ENCODE measurements around the gene DDX51.

The DDX51 gene

GRCh38 chr12:132190012-132190755 lies 46.1 kb upstream of the DDX51 start:
- H3K9me2 ChIP-seq (replicated peaks; ENCODE audit: low read depth, low read length) = no peaks in the 10 kb centered on the region
- TF ChIP-seq EZH2phosphoT487 (IDR thresholded peaks at IDR 0.05; ENCODE audit: borderline replicate concordance) (no peak), CTCF (conservative IDR thresholded peaks at IDR 0.05; ENCODE audit: low read length) (no peak)
- no peaks in the 10 kb centered on the region for H3K9me3 ChIP-seq (ENCODE audit: insufficient read depth, low read depth, low read length)
- peak overlapping the region; percentile 76 for H3K4me3 ChIP-seq (ENCODE audit: low read length, poor library complexity, severe bottlenecking)
- no peaks in the 10 kb centered on the region for H3K79me2 ChIP-seq (ENCODE audit: insufficient read depth, low read length)
- no peaks in the 10 kb centered on the region for H3F3A ChIP-seq (ENCODE audit: low read depth)
- no peaks in the 10 kb centered on the region for H3K36me3 ChIP-seq (ENCODE audit: insufficient read depth, low read length)
- peaks cover 40% of the 10 kb centered on the region for H3K4me1 ChIP-seq (ENCODE audit: insufficient read depth, low read length, poor library complexity, severe bottlenecking)
- peak overlapping the region; percentile 75 for H3K9ac ChIP-seq (ENCODE audit: low read depth, low read length, poor library complexity, severe bottlenecking)
- H3K4me2 ChIP-seq (ENCODE audit: low read depth, low read length, poor library complexity, severe bottlenecking) = peak overlapping the region; percentile 90
- H4K20me1 ChIP-seq (ENCODE audit: insufficient read depth, low read length, poor library complexity, severe bottlenecking) = no peaks in the 10 kb centered on the region
- no peaks in the 10 kb centered on the region for H3K27me3 ChIP-seq (ENCODE audit: insufficient read depth, low read length, poor library complexity, severe bottlenecking)
- peak overlapping the region; percentile 96 for H2AFZ ChIP-seq (ENCODE audit: low read length)

GRCh38 chr12:132189378-132190011 lies 45.4 kb upstream of the DDX51 start:
- no peak for TF ChIP-seq EZH2phosphoT487 (IDR thresholded peaks at IDR 0.05; ENCODE audit: borderline replicate concordance)
- TF ChIP-seq CTCF (conservative IDR thresholded peaks at IDR 0.05; ENCODE audit: low read length) = no peak
- Histone ChIP-seq H3K36me3 (ENCODE audit: insufficient read depth, low read length) (no peaks in the 10 kb centered on the region), H3K4me3 (ENCODE audit: low read length, poor library complexity, severe bottlenecking) (peak overlapping the region; percentile 76), H2AFZ (ENCODE audit: low read length) (peak overlapping the region; percentile 96), H3F3A (ENCODE audit: low read depth) (no peaks in the 10 kb centered on the region), H3K9ac (ENCODE audit: low read depth, low read length, poor library complexity, severe bottlenecking) (peak overlapping the region; percentile 75), H4K20me1 (ENCODE audit: insufficient read depth, low read length, poor library complexity, severe bottlenecking) (no peaks in the 10 kb centered on the region), H3K79me2 (ENCODE audit: insufficient read depth, low read length) (no peaks in the 10 kb centered on the region), H3K4me2 (ENCODE audit: low read depth, low read length, poor library complexity, severe bottlenecking) (peak overlapping the region; percentile 90), H3K27me3 (ENCODE audit: insufficient read depth, low read length, poor library complexity, severe bottlenecking) (no peaks in the 10 kb centered on the region), H3K4me1 (ENCODE audit: insufficient read depth, low read length, poor library complexity, severe bottlenecking) (peaks cover 40% of the 10 kb centered on the region), H3K9me2 (replicated peaks; ENCODE audit: low read depth, low read length) (no peaks in the 10 kb centered on the region), H3K9me3 (ENCODE audit: insufficient read depth, low read depth, low read length) (no peaks in the 10 kb centered on the region)

- no peaks in the 10 kb centered on the region for H3K27me3 ChIP-seq (ENCODE audit: insufficient read depth, low read length, poor library complexity, severe bottlenecking)
- peaks cover 40% of the 10 kb centered on the region for H3K4me1 ChIP-seq (ENCODE audit: insufficient read depth, low read length, poor library complexity, severe bottlenecking)
- no peaks in the 10 kb centered on the region for H4K20me1 ChIP-seq (ENCODE audit: insufficient read depth, low read length, poor library complexity, severe bottlenecking)
- TF ChIP-seq CTCF (conservative IDR thresholded peaks at IDR 0.05; ENCODE audit: low read length) (0 out of 2 replicates have a peak, but pooled peaks have one; percentile 15), EZH2phosphoT487 (IDR thresholded peaks at IDR 0.05; ENCODE audit: borderline replicate concordance) (no peak)
- peak overlapping the region; percentile 62 for H3K9ac ChIP-seq (ENCODE audit: low read depth, low read length, poor library complexity, severe bottlenecking)
- H3K79me2 ChIP-seq (ENCODE audit: insufficient read depth, low read length) = no peaks in the 10 kb centered on the region
- no peaks in the 10 kb centered on the region for H3F3A ChIP-seq (ENCODE audit: low read depth)
- peak overlapping the region; percentile 66; the same call in 1 of the 2 replicates for H2AFZ ChIP-seq (ENCODE audit: low read length)
- H3K36me3 ChIP-seq (ENCODE audit: insufficient read depth, low read length) = no peaks in the 10 kb centered on the region
- H3K9me3 ChIP-seq (ENCODE audit: insufficient read depth, low read depth, low read length) = no peaks in the 10 kb centered on the region
- H3K4me3 ChIP-seq (ENCODE audit: low read length, poor library complexity, severe bottlenecking) = peak overlapping the region; percentile 76
- peak overlapping the region; percentile 90 for H3K4me2 ChIP-seq (ENCODE audit: low read depth, low read length, poor library complexity, severe bottlenecking)
- no peaks in the 10 kb centered on the region for H3K9me2 ChIP-seq (replicated peaks; ENCODE audit: low read depth, low read length)
Observed at GRCh38 chr12:132188916-132189325, 44.8 kb upstream of the DDX51 start.
